Measurements from ENCODE around the gene ZNF512.
A peak's percentile ranks its signal among the peaks of the same experiment; 100 is the strongest.
"Not testable (repeated sequence)": the region's sequence is repeated elsewhere in the genome, so short reads cannot be mapped to it uniquely, and the experiment has no call there.

ZNF512 gene

DNA sequence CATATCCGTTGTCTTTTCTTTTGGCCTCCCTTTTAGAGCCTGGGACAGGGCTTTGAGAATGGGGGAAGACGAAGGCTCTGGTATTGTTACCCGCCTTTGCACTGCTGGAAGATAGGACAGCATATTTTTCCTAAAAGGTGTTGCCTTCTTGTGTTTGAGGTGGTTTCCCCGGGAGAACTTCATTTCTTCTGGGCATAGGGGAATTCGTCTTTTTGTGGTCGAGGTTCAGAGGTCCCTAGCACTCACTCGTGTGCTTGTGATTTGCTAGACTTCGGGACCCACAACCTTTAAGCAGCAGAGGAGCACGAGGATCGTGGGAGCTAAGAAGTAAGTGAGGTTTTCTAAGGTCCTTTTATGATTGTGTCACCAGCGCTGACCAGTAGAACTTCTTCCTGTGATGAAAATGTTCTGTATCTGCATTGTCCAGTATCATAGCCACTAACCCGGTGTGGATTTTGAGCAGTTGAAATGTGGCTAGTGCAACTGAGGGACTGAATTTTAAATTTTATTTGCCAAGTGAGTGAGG is 611 bp downstream of the ZNF512 start:
- peak; percentile 32 for DNase-seq (ENCODE audit: low read depth)

DNA sequence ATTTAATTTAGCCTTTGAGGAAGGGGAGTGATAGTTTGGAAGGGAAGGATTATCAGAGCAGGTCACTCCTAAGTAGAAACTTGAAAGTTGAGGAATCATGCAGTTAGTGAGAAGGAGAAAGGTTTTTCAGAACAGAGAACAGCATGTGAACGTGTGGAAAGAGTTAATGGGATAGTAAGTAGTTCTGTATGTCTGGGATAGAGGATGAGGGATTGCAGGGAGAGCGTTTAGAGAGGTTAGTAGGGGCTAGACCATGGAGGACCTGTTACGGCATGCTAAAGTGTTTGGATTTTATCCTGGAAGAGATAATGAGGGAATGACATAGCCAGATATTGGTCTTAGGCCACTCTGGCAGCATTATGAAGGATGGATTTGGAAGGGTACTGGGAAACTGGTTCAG is 1.8 kb downstream of the ZNF512 start:
- DNase-seq (ENCODE audit: low read depth): no peak

DNA sequence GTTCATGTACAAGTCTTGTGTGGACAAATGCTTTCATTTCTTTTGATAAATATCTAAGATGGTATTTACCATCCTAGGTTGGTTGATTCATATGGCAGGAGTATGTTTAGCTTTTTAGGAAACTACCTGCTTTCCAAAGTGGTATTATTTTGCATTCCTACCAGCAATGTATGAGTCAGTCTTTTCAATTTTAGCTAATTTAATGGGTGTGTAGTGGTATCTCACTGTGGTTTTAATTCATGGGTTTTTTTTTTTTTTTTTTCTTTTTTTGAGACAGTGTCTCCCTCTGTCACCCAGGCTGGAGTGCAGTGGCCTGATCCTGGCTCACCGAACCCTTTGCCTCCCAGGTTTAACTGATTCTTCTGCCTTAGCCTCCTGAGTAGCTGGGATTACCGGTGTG is 4.2 kb downstream of the ZNF512 start:
- DNase-seq (ENCODE audit: low read depth): no peak

DNA sequence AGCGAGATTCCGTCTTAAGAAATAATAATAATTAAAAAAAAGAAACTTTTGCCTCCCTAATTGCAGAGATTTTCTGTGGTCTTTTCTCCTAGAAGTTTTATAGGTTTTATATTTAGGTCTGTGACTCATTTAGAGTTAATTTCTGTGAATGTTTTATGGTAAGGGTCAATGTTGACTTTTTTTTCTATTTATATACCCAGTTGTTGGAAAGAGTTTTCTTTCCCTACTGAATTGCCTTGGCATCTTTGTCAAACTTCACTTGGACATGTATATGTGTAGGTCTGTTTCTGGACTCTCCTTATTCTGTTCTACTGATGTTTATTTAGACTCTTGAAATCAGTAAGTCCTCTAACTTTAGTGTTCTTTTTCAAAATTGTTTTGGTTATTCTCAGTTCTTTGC is 5.5 kb downstream of the ZNF512 start:
- DNase-seq (ENCODE audit: low read depth): no peak

DNA sequence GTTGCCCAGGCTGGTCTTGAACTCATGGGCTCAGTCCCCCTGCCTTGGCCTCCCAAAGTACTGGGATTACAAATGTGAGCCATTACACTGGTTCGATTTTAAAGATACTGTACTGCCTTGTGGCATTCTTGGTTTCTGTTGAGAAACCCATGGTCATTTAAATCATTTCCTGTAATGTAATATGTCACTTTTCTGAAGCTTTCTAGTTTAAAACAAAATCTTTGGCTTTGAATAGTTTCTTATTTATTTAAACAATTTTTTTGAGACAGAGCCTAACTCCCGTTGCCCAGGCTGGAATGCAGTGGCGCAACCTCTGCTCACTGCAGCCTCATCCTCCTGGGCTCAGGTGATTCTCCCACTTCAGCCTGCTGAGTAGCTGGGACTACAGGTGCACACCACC is 8.9 kb downstream of the ZNF512 start:
- DNase-seq (ENCODE audit: low read depth): no peak

DNA sequence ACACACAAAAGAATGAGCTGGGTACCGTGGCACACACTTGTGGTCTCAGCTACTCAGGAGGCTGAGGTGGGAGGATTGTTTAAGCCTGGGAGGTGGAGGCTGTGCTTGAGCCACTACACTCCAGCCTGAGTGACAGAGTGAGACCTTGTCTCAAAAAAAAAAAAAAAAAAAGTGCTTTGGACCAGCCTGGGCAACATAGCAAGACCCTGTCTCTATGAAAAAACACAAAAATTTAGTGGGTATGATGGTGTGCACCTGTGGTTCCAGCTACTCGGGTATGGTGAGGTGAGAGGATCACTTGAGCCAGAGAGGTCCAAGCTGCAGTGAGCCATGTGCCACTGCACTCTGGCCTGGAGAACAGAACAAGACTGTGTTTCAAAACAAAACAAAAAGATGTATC is 10.4 kb downstream of the ZNF512 start:
- DNase-seq (ENCODE audit: low read depth): no peak

DNA sequence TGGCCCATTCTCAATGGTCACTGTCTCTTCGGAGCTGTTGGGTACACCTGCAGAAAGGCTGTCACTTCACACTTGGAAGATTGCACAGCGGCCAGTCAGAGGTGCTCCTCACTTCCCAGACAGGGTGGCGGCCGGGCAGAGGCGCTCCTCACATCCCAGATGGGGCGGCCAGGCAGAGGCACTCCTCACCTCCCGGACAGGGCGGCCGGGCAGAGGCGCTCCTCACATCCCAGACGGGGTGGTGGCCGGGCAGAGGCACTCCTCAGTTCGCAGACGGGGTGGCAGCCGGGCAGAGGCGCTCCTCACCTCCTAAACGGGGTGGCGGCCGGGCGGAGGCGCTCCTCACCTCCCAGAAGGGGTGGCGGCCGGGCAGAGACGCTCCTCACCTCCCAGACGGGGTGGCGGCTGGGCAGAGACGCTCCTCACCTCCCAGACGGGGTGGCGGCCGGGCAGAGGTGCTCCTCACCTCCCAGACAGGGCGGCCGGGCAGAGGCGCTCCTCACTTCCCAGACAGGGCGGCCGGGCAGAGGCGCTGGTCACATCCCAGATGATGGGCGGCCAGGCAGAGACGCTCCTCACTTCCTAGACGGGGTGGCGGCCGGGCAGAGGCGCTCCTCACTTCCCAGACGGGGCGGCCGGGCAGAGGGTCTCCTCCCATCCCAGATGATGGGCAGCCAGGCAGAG is 11.3 kb downstream of the ZNF512 start:
- DNase-seq (ENCODE audit: low read depth): not testable (repeated sequence)

DNA sequence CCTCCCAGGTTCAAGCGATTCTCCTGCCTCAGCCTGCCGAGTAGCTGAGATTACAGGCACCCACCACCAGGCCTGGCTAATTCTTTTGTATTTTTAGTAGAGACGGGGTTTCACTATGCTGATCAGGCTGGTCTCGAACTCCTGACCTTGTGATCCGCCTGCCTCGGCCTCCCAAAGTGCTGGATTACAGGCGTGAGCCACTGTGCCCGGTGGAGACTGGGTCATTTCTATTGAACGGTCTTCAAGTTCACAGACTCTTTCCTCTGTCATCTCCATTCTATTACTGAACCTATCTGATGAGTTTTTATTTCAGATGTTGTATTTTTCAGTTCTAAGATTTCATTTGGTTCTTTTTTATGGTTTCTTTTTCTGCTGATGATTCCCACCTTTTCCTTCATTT is 12.6 kb downstream of the ZNF512 start:
- DNase-seq (ENCODE audit: low read depth): not testable (repeated sequence)

DNA sequence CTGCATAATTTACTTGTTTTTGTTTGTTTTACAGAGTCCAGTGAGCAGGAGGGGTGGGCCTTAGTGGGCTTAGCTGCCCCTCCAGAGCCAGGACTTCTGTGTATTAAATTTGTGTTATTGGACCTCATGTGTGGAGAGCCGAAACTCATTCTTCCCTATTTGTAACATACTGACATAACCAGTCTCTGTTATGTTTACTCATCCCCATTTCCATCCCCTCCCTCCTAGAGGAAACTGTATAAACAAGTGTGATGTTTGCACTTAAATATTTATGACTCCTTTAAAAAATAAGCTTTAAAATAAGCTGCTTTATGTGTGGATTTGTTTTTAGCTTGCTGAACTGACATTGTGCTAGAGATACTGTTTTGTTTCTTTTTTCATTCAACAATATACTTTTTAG is 13.8 kb downstream of the ZNF512 start:
- peak; percentile 29 for DNase-seq (ENCODE audit: low read depth)

DNA sequence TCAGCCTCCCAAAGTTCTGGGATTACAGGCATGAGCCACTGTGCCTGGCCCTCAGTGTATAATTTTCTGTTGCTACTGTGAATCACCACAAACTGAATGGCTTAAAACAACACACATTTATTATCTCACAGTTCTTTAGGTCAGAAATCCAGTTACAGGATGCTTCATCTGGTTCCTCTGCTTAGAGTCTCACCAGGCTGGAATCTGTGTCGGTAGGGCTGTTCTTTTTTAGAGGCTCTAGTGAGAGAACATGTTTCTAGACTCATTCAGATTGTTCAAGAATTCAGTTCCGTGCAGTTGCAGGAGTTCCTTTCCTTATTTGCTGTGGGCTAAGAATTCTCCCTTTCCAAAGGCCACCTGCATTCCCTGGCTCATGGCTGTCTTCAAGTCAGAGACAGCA is 23.8 kb downstream of the ZNF512 start:
- no peak for DNase-seq (ENCODE audit: low read depth)

DNA sequence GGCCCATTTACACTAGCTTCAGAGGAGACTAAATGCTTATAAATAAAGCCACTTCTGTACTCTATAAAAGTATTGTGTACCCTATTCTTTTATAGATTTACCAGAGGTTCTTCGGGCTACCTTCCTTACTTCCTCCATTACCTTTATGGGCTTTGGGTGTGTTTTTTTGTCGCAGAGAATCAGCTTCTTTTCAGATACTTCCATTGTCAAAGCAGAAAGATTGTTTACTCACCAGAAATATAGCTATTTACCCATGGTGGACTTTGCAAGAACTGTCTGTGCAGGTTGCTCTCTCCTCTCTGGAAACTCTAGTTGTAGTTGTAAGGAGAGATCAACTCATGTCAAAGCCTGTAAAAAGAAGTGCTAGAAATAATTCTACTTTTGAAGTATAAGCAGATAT is 31.1 kb downstream of the ZNF512 start:
- no peak for DNase-seq (ENCODE audit: low read depth)

DNA sequence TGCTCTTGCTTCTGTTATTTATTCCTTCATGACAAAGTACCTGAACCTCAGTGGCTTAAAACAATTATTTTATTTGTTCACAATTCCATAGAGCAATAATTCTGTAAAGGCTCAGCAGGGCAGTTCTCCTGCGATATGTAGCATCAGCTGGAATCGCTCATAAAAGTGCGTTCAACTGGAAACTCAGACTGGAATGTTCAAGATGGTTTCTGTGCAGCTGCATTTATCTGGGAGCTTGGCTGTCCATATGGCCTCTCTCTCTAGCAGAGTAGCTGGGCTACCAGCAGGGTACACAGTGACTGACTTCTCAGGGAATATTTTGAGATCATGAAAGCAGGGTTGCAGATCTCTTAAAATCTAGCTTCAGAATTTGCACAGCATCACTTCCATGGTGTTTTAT is 32.5 kb downstream of the ZNF512 start:
- no peak for DNase-seq (ENCODE audit: low read depth)

DNA sequence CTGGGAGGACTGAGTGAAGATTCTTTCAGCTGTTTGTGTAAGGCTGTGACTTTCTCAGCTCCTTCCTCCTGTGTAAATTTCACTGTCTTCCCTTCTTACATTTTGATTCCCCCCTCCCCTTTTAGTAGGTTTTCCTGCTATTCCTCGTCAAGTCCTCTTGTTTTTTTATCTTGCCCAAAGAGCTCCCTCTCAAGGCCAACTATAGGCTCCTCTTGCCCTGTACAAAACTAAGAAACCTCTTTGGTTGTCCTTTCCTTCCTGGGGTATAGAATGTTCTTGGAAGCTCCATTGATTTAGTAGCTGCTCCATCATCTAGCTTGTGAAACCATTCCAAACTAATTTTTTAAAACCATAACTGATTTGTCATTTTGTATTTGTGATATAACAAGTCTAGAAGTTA is 38.7 kb downstream of the ZNF512 start:
- no peak for DNase-seq (ENCODE audit: low read depth)

DNA sequence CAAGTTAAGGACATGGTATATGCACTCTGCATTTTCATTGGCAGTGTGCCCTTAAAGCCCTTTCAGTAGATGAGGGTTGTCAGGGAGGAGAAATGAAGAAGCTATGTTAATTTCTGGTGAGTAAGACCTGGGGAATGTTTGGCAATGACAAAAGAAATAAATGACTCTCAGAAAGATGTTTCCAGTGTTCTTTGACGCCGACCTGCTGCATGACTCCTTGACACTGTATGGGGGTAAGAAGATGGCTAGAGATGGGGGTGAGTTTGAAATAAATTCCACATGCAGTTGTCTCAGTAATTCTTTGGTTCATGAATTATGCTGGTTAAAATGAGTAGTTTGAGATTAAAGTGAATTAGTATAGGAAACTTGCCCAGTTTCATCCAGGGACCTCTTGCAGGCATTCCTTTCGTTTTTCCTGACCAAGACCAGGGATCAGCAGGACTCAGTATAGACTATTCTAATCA is 40.1 kb downstream of the ZNF512 start:
- peak; percentile 85 for DNase-seq (ENCODE audit: low read depth)

DNA sequence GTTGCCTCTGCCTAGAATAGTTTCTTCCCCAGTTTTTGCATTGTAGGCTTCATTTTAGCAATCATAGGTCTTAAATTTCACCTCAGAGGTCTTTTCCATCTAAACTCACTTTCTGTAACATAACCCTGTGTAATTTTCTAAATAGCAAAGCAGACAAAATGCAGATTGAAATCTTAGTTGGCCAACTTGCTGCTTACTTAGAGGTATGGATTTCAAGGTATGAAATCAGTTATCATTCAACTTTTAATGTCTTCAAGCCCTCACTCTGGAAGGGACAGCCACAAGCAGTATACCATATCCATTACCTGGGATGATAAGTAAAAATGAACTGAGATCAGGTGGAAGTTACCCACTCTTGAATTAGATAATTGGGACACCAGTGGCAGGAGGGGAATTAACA is 42.1 kb downstream of the ZNF512 start:
- DNase-seq (ENCODE audit: low read depth): no peak

DNA sequence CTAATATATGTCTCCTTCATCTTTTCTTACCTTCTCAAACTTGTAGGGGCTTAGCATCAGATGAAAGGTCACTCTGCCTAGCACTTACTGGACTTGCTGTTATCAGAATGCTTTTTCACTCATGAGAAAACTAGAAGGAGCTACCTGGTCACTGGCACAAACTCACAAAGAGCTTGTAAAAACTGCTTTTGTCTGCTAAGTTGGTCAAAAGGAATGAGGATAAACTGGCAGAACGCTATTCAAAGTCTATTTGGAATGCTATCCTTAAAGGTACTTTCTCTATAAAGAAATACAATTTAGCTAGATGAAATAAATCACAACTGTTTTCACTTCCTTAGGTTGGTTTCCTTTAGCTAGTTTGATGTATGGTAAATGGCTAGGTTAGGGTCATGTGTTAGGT is 43.5 kb downstream of the ZNF512 start:
- DNase-seq (ENCODE audit: low read depth): not testable (repeated sequence)

DNA sequence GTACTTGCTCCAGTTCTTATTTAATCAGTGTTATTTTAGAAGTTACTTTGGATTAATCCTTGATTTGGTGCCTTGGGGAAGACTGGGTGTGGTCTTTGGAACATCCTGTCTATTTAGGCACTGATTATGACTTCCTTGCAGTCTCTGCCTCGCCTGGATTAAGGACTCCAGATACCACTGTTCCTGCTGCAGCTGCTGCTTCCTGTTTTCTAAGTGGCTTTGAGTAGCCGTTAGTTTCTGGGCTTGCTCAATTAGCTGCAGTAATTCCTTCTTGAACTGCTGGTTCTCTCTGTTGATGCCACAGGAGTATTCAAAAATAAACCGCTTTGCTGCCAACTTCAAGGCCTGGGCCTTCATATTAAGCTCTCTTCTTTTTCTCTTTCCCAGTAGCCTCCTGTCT is 44.1 kb downstream of the ZNF512 start:
- peak; percentile 19 for DNase-seq (ENCODE audit: low read depth)

DNA sequence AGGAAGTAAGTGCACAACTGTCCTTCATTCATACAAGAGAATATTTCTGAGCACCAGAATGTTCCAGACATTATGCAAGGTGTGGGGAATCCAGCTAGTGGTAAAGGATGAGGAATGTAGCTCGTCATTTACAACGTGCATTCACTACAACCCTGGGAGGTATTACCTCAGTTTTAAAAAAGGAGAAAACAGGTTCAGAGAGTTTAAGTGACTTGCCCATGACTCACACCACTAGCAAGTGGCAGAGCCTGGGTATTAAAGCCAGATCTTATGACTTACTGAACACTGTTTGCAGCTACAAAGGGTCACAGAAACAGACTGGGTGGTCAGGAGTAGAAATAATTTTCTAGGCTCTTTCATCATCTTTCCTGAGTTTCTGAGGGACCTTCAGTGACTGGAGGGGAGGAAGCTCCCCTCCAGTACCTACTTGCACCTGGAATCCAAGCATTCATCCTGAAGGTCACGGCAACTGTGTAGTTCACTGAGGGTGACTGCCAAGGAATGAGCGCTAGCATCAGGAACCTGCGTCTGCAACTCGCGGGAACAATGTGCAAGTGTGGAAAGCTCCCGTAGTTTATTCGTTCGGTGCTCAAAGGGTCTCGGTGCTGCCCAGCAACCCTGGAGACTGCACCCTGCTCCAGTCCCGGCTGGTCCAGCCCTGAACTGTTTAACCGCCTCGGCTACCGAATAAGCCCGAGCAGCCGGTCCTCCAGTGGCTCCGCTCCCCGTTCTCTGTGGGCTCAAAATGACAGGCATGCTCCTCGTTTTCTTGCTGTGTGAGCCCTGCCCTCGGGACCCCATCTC is 45.3 kb downstream of the ZNF512 start:
- DNase-seq (ENCODE audit: low read depth): peak; percentile 92

DNA sequence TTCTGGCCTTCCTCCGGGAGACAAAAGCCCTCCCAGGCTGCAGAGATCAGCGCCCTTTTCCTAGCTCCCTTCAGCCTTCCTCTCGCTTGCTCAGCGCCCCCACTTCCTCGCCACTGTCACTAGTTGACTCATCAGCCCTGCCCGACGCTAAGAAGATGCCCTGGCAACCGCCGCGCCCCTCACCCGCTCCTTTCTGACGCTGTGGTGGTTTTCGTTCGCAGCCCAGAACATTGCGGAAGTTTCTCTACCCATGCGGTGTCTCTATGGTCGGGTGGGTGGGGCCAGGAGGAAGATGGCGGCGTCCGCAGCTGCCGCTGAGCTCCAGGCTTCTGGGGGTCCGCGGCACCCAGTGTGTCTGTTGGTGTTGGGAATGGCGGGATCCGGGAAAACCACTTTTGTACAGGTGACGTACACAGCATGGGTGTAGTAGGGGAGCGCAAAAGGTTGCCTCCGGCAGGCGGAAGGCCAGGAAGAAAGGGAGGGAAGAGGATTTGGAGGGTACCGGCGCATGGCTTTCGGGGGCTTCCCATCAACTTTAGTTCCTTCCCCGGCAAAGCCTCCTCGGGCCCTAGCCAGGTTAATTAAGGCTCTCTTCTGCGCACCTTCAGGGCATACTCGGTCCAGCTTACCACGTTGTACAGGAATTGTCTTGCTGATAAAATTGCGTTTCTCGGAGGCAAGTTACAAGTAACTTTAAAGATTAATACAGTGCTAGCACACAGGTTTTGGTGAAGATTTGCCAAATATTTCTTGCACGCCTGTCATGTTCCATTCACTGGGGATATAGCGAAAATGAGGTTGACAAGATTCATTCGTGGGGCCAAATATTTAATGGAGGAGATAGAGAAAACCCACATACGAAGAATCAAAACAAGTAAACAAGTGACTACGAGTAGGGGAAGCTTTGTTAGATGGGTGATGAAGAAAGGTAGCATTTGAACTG is 46.2 kb downstream of the ZNF512 start, which contains the start of the genes CCDC121 and GPN1:
Gene CCDC121 (minus strand): TSS at position 246 of the 943 bp plus-strand sequence. CDS start 1,213 bp downstream, outside the sequence.
Gene GPN1 (plus strand): TSS at position 284 of the 943 bp plus-strand sequence. CDS start 9 bp downstream, at position 293.
- DNase-seq (ENCODE audit: low read depth): peak; percentile 97

DNA sequence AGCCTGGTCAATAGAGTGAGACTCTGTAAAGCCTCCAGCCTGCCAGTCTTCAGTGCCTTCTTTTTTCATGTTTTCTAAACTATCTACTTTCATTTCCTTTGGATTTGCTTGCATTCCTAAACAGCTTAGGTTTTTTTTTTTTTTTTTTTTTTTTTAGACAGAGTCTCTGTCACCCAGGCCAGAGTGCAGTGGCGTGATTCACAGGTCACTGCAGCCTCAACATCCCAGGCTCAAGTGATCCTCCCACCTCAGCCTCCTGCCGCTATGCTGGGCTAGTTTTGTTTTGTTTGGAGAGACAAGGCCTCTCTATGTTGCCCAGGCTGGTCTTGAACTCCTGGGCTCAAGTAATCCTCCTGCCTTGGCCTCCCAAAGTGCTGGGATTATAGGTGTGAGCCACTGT is 47.4 kb downstream of the ZNF512 start:
- not testable (repeated sequence) for DNase-seq (ENCODE audit: low read depth)

DNA sequence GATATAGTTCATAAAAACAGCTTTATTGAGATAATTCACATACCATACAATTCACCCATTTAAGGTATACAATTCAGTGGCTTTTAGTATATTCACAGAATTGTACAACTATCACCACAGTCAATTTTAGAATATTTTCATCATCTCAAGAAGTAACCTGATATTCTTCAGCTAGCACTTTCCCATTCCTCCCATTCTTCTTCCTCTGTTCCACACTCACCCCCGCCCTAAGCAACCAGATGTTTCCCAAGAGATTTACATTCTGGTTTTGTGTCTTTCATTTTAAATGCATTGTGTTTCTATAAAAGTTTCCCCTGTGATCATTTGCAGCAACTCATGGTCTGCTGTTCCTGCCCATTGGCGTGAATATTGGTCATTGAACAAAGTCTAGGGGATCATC is 51.4 kb downstream of the ZNF512 start:
- no peak for DNase-seq (ENCODE audit: low read depth)

DNA sequence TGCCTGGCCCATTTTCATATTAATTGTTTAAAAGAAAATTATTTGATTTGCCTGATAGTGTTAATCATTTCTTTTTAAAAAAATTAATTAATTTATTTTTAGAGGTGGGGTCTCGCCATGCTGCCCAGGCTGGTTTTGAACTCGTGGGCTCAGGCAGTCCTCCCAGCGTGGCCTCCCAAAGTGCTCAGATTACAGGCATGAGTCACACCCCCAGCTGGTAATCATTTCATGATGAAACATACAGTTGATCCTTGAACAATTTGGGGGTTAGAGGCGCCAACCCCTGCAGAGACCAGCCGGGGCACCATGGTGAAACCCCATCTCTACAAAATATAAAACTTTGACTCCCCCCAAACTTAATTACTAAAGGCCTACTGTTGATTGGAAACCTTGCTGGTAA is 53.9 kb downstream of the ZNF512 start:
- peak; percentile 48 for DNase-seq (ENCODE audit: low read depth)

Data from ELR (cell line).